Ascending aorta (tissue), 2 donors: ENCODE data around the gene SPATA31C1. TPM values are rescaled to one million over a fixed set of nuclear protein-coding genes. Genes with fewer than 3 reads are reported as not detected.
A peak's percentile ranks its signal among the peaks of the same experiment; 100 is the strongest.

Source experiments
- DNase-seq, 2 donors: peaks; one replicate each; pipeline ENCODE4 v3.0.0-alpha.2; 2019; ENCODE audit warnings: low spot score in 2 of 2
- H3K27ac ChIP-seq, 2 donors: fragments of 200-600 bp; sonication (generic); one replicate each; pipeline ENCODE4 v1.5.1; 2016 to 2017; ENCODE audit warnings: mild to moderate bottlenecking in 1 of 2
- H3K27me3 ChIP-seq: fragments of 200-600 bp; sonication (generic); one replicate; pipeline ENCODE4 v1.5.1; 2017
- H3K36me3 ChIP-seq, 2 donors: fragments of 200-600 bp; sonication (generic); one replicate each; pipeline ENCODE4 v1.5.1; 2016
- H3K4me1 ChIP-seq, 2 donors: fragments of 200-600 bp; sonication (generic); one replicate each; pipeline ENCODE4 v1.5.1; 2016 to 2017; ENCODE audit warnings: mild to moderate bottlenecking in 1 of 2
- H3K4me3 ChIP-seq, 2 donors: fragments of 200-600 bp; sonication (generic); one replicate each; pipeline ENCODE4 v1.5.1; 2016 to 2017; ENCODE audit warnings: mild to moderate bottlenecking in 1 of 2
- H3K9me3 ChIP-seq, 2 donors: fragments of 200-600 bp; sonication (generic); one replicate each; pipeline ENCODE4 v1.5.1; 2016
- CTCF ChIP-seq, 3 experiments: fragments of 200-600 bp in 2 of 3; fragments of 450-650 bp in 1 of 3; sonication (generic) in 2 of 3; IDR thresholded peaks; one replicate each; pipeline ENCODE4 v1.5.1; 2016 to 2019; ENCODE audit warnings: antibody characterized with exemption in 3 of 3, mild to moderate bottlenecking in 1 of 3, moderate library complexity in 1 of 3
- intact Hi-C: fragments of 100-400 bp; cut with DNase I; formaldehyde crosslinking; loops from one replicate; pipeline ENCODE4 v1.15.1; 2023
- total RNA-seq: library from RNA; depleted of rRNA; stranded (reverse); fragments of >200 nt; gene quantifications from one replicate; pipeline ENCODE4 v1.1.0, GENCODE V29; 2016

Gene SPATA31C1
- total RNA-seq, 1 donor from 2014 or later = not detected

- no peak for TF ChIP-seq CTCF (IDR thresholded peaks at IDR 0.05)
- Histone ChIP-seq H3K27me3 (no peaks in the 10 kb centered on the region), H3K27ac (no peak overlapping the region), H3K4me1 (no peaks in the 10 kb centered on the region), H3K4me3 (no peak overlapping the region), H3K9me3 (no peaks in the 10 kb centered on the region), H3K36me3 (no peaks in the 10 kb centered on the region)
- DNase-seq = no peak
- intact Hi-C loops = no loop called here
These were observed 26.3 kb downstream of the SPATA31C1 start for GRCh38 chr9:87944096-87944495.

DNA sequence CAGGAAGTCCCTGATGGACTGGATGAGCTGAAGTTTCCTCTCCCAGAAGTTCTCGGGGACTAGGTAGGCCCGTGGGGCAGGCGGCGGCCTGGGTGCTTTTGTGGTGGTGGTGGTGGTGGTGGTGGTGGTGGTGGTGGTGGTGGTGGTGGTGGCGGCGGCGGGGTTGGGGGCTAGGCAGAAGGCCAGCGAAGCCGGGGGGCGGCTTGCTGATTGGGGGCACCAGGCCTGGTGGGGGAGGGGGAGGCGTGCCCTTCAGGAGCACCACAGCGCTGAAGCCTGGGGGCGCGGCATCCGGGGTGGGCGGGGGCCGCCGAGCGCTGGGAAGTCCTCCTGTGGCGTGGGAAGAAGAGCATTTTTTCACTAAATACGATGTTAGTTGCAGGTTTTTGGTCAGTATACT is 26.9 kb downstream of the SPATA31C1 start:
- no peak overlapping the region for H3K4me3 ChIP-seq
- no peaks in the 10 kb centered on the region for H3K4me1 ChIP-seq
- no peaks in the 10 kb centered on the region for H3K27me3 ChIP-seq
- no peak overlapping the region for H3K27ac ChIP-seq
- intact Hi-C loops = no loop called here
- no peaks in the 10 kb centered on the region for H3K9me3 ChIP-seq
- no peak for DNase-seq
- no peak for TF ChIP-seq CTCF (IDR thresholded peaks at IDR 0.05)
- no peaks in the 10 kb centered on the region for H3K36me3 ChIP-seq

DNA sequence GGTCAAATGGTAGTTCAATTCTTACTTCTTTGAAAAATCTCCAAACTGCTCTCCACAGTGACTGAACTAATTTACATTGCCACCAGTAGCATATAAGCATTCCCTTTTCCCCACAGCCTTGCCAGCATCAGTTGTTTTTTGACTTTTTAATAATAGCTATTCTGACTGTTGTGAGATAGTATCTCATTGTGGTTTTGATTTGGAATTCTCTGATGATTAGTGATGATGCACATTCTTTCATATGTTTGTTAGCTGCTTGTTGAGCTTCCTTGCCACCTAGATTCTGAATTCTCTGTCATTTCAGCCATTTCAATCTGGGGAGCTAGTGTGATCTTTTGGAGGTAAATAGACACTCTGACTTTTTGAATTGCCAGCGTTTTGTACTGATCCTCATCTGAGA is 32.5 kb downstream of the SPATA31C1 start:
- Histone ChIP-seq H3K27ac (no peak overlapping the region), H3K27me3 (no peaks in the 10 kb centered on the region), H3K36me3 (no peaks in the 10 kb centered on the region), H3K4me1 (no peaks in the 10 kb centered on the region), H3K9me3 (no peaks in the 10 kb centered on the region), H3K4me3 (no peak overlapping the region)
- no peak for DNase-seq
- TF ChIP-seq CTCF (IDR thresholded peaks at IDR 0.05) = no peak
- intact Hi-C loops = no loop called here

DNA sequence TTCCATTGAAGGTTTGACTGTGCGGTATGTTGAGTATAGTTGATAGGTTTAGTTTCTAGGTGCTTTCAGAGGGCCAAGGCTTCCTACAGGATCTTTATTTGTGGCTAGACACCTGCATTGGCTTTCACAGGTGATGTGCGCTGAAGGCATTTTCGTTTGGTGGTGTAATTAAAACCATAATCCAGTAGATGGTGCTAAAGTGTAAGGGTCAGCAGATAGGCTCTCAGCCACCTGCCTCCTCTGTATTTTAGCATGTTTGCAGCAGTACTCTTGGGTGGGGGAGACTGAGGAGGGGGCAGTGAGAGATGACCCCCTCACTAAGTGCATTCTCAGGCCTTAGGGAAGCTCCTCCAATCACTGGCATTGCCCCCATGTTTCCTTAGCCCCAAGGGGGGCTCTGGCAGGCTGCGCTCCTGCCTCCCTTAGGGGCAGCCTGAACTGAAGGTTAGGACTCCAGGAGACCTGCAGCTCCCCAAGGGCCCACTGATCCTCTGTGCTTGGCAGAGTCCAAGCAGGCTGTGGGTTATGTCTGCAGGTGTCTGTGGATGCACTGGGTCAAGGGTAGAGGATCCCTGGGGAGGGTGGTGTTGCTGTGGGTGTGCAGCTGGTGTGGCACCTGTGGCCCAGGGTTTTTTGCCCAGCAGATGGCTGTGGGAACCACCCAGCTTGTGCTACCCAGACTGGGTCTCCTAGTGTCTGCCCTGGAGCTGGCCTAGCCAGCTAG is 33.2 kb downstream of the SPATA31C1 start:
- Histone ChIP-seq H3K27me3 (no peaks in the 10 kb centered on the region), H3K4me3 (no peak overlapping the region), H3K36me3 (no peaks in the 10 kb centered on the region), H3K4me1 (no peaks in the 10 kb centered on the region), H3K27ac (no peak overlapping the region), H3K9me3 (no peaks in the 10 kb centered on the region)
- TF ChIP-seq CTCF (IDR thresholded peaks at IDR 0.05) = peak in 2 of 3 experiments; percentile 4 to 38
- DNase-seq = no peak
- intact Hi-C loops = no loop called here

GRCh38 chr9:87954230-87954629 is 36.5 kb downstream of the SPATA31C1 start:
- H3K4me3 ChIP-seq = no peak overlapping the region
- TF ChIP-seq CTCF (IDR thresholded peaks at IDR 0.05) = no peak
- H3K36me3 ChIP-seq = no peaks in the 10 kb centered on the region
- intact Hi-C loops = no loop called here
- DNase-seq = no peak
- H3K4me1 ChIP-seq = no peaks in the 10 kb centered on the region
- no peak overlapping the region for H3K27ac ChIP-seq
- H3K27me3 ChIP-seq = no peaks in the 10 kb centered on the region
- no peaks in the 10 kb centered on the region for H3K9me3 ChIP-seq

GRCh38 chr9:87957839-87958238 is 40.1 kb downstream of the SPATA31C1 start:
- peaks cover 0 to 4% of the 10 kb centered on the region in 2 donors for H3K9me3 ChIP-seq
- H3K36me3 ChIP-seq = no peaks in the 10 kb centered on the region
- intact Hi-C loops = no loop called here
- TF ChIP-seq CTCF (IDR thresholded peaks at IDR 0.05) = no peak
- no peaks in the 10 kb centered on the region for H3K27me3 ChIP-seq
- DNase-seq = no peak
- no peaks in the 10 kb centered on the region for H3K4me1 ChIP-seq
- no peak overlapping the region for H3K4me3 ChIP-seq
- no peak overlapping the region for H3K27ac ChIP-seq
